ENCODE results near the gene VWA3A. TPM values are rescaled to one million over a fixed set of nuclear protein-coding genes. Genes with fewer than 3 reads are reported as not detected.
"Not testable (repeated sequence)": the region's sequence is repeated elsewhere in the genome, so short reads cannot be mapped to it uniquely, and the experiment has no call there.

The VWA3A gene
- total RNA-seq, 1 donor from 2014 or later, result not detected

- no peak for ATAC-seq
Observed at GRCh38 chr16:22138482-22138881, 46.1 kb downstream of the VWA3A start.

- peak; percentile 36 for ATAC-seq
Observed at GRCh38 chr16:22139008-22139407, 46.7 kb downstream of the VWA3A start.

GRCh38 chr16:22139732-22140131, 47.4 kb downstream of the VWA3A start:
- ATAC-seq, result no peak

- no peak for ATAC-seq
Observed at GRCh38 chr16:22141767-22142166, 49.4 kb downstream of the VWA3A start.

GRCh38 chr16:22144520-22144919, 52.2 kb downstream of the VWA3A start:
- ATAC-seq, result no peak

- ATAC-seq, result no peak
Observed at GRCh38 chr16:22147853-22148252, 55.5 kb downstream of the VWA3A start.

GRCh38 chr16:22151246-22151998, 59.1 kb downstream of the VWA3A start:
- no peak for ATAC-seq

- ATAC-seq, result no peak
Observed at GRCh38 chr16:22152316-22152715, 60.0 kb downstream of the VWA3A start.

GRCh38 chr16:22153078-22153477, 60.7 kb downstream of the VWA3A start:
- ATAC-seq, result not testable (repeated sequence)

GRCh38 chr16:22161401-22161800, 69.1 kb downstream of the VWA3A start:
- ATAC-seq, result no peak

GRCh38 chr16:22161999-22162655, 69.8 kb downstream of the VWA3A start, which contains the start of gene SDR42E2:
TSS of gene SDR42E2 (plus strand) at chr16:22162506. CDS start at chr16:22165583, 3,077 bp downstream.
- ATAC-seq, result no peak

- no peak for ATAC-seq
Observed at GRCh38 chr16:22162656-22163009, 70.3 kb downstream of the VWA3A start.

GRCh38 chr16:22163806-22164205, 71.5 kb downstream of the VWA3A start:
- ATAC-seq, result no peak

- no peak for ATAC-seq
Observed at GRCh38 chr16:22164482-22164881, 72.1 kb downstream of the VWA3A start.

GRCh38 chr16:22165508-22166285, 73.4 kb downstream of the VWA3A start:
- ATAC-seq, result no peak

GRCh38 chr16:22171953-22172352, 79.6 kb downstream of the VWA3A start:
- no peak for ATAC-seq

GRCh38 chr16:22172642-22173041, 80.3 kb downstream of the VWA3A start:
- ATAC-seq, result not testable (repeated sequence)

- ATAC-seq, result no peak
Observed at GRCh38 chr16:22174642-22175041, 82.3 kb downstream of the VWA3A start.

- ATAC-seq, result peak; percentile 16
Observed at GRCh38 chr16:22177968-22178930, 85.9 kb downstream of the VWA3A start.

GRCh38 chr16:22181426-22181825, 89.1 kb downstream of the VWA3A start:
- ATAC-seq, result no peak

GRCh38 chr16:22181843-22182242, 89.5 kb downstream of the VWA3A start:
- ATAC-seq, result no peak

- no peak for ATAC-seq
Observed at GRCh38 chr16:22183335-22183734, 91.0 kb downstream of the VWA3A start.
